T-helper 1 cell (primary cell): ENCODE data around the gene CCNG2.

Experiments used
- DNase-seq, 5 donors: peaks; one replicate each; pipeline ENCODE4 v3.0.0-alpha.2; 2012 to 2020

Gene CCNG2

GRCh38 chr4:77178560-77178959 lies 21.6 kb downstream of the CCNG2 start:
- DNase-seq = no peak

GRCh38 chr4:77179519-77179918 lies 22.5 kb downstream of the CCNG2 start:
- no peak for DNase-seq

DNA sequence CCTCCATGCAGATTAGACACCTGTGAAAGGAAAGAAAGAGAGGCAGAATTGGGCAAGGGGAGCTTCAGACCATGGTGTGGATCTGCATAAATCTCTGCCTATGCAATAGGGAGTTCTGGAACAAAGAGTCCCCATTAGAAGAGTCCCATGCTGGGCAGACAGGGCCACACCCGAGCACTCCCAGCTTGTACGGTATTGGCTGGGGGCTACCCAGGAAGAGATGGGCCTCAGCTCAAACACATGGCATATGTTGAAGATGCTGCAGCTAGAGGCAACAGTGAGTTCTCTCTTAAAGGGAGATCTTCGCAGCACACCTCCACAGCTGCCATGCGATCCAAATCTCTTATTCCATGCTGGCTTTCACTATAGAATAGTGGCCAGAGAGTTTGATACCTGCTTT lies 24.7 kb downstream of the CCNG2 start:
- no peak for DNase-seq

- no peak for DNase-seq
Observed at GRCh38 chr4:77183777-77184420, 26.9 kb downstream of the CCNG2 start.

DNA sequence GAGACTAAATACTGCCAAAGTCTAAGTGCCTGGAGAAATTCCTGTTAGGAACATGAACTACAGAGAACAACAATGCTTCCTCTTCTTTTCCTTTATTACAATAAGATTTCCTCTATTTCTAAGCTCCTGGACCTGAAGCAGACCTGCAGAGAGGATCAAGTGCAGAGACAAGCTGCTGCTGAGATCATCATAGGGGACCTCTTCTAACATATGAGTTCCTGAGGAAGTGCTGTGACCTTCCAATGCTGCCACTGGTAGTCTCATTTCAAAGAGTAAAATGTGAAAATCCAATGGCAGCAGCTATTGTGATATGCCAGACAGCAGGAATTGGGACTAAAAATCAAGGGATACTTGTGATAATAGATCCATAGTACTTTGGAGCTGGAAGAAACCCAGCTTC lies 28.0 kb downstream of the CCNG2 start:
- no peak for DNase-seq

DNA sequence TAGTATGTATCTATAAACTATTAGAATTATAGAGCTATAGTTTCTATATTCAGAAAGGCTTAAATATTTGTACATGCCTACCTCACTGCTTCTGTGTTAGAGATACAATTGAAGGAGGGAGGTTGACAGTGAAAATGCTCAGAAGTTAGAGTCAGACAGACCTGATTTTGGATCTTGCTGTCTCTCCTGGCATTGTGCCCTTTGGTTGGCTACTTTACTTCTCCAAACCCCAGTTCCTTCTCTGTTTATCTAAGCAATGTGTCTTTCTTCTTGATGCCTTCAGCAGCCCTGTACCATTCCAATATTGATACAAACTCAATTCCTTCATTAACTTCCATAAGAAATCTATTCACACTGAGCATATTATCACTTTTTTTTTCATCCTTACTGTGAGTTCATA lies 28.7 kb downstream of the CCNG2 start:
- no peak for DNase-seq

DNA sequence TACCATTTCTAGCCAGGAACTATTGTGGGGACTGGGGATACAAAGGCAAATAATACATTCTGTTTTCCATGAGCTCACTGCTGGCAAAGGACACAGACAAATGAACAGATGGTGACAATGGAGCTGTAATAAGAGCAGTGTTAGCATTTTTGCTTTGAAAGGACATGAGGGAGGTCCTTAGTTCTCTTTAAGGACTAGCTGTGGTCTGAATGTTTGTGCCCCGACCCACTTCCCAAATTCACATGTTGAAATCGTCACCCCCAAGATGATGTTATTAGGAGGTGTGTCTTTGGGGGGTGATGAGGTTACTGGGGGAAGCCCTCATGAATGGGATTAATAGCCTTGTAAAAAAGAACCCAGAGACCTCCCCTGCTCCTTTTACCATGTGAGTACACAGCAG lies 30.3 kb downstream of the CCNG2 start:
- no peak for DNase-seq

GRCh38 chr4:77188498-77189220 lies 31.7 kb downstream of the CCNG2 start:
- no peak for DNase-seq

DNA sequence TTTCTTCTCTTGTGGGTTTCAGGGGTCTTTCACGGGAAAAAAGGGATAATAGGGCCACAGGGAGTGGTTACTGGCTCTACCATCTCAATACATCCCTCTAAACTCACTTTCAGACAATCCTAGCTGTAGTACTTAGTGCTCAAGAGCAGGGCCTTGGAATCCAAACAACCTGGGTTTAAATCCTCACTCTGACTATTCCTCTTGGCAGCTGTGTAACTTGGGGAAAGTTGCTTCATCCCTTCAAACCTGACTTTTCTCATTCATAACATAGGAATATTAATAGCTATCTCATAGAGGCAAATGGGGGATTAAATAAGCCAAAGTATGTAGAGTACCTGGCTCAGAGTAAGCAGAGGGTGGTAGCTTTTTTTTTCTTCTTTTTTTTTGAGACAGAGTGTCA lies 32.4 kb downstream of the CCNG2 start:
- DNase-seq = no peak

DNA sequence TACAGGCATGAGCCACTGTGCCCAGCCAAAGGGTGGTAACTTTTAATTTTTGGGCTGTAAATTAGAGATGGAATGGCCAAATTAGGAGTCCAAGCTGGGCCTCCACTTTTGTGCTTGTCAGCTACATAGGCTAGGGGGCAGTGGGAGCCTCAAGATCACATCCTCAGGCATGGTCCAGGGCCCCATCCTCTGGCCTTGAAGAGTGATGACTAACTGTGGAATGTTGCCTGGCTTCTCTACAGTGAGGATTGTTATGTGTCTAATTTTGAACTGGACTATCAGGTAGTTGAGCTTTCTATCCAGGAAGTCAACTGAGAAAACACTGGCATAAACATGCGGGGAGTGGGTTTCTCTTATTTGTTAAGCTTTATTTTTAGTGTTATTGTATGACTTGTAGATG lies 33.0 kb downstream of the CCNG2 start:
- no peak for DNase-seq

- DNase-seq = no peak
Observed at GRCh38 chr4:77193046-77193445, 36.0 kb downstream of the CCNG2 start.

GRCh38 chr4:77193511-77194102 lies 36.6 kb downstream of the CCNG2 start:
- peak; percentile 48 to 72 (median 55) for DNase-seq

DNA sequence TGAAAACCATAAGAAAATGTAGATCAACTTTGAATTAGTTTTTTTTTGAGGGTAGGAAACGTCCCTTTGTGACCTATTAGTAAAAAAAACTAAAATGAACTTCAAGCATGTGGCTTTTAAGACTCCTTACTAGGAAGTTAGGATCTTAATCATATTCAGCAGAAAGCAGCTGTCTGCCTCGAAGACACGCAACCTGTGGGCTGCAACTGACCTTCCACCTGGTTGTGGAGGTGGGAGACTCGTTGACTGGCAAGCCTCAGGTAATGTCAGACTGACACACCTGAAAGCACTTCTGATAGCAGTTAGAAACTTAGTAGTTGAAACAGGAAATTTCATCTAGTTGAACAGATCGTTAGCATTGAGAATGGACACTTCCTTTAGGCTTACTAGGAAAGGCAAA lies 37.4 kb downstream of the CCNG2 start:
- DNase-seq = no peak

DNA sequence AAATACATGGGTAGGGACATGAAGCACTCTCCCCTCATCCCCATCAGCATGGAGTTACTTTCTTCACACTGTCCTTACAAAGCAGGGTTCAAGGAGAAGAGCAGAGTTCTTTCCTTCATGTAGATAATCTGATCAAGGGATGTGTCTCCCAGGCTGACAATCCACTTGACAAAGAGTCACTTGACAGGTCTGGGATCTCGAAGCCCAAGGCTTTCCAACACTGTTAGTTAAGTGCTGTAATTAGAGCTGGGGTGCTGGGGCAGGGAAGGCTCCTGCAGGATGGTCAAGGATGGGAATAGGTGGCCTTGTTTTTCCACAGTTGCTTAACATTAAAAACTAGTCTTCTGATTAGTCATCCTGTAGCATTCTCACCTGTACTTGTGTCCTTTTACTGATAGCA lies 38.0 kb downstream of the CCNG2 start:
- DNase-seq = no peak

- peak in 1 of 5 donors; percentile 9 for DNase-seq
Observed at GRCh38 chr4:77196866-77197265, 39.9 kb downstream of the CCNG2 start.

- no peak for DNase-seq
Observed at GRCh38 chr4:77197361-77197760, 40.4 kb downstream of the CCNG2 start.

DNA sequence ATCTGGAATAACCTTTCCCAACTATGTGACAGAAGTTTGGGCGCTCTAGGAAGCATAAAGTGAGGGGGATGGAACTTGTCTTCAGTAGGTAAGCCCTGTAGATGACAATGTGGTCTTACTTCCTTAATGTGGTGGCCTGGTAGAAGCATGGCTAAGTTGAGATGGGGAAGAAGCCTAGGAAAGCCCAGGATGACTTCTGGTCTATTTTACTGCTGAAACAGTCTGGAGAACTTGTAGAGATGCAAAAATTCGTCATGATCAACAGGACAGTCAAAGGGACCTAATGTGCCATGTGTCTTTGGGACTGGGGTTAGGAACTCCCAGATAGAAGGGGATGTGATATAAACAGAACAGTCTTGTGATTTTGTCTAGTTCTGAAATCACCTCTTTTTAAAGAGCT lies 40.8 kb downstream of the CCNG2 start:
- no peak for DNase-seq

- DNase-seq = no peak
Observed at GRCh38 chr4:77199276-77199675, 42.3 kb downstream of the CCNG2 start.

DNA sequence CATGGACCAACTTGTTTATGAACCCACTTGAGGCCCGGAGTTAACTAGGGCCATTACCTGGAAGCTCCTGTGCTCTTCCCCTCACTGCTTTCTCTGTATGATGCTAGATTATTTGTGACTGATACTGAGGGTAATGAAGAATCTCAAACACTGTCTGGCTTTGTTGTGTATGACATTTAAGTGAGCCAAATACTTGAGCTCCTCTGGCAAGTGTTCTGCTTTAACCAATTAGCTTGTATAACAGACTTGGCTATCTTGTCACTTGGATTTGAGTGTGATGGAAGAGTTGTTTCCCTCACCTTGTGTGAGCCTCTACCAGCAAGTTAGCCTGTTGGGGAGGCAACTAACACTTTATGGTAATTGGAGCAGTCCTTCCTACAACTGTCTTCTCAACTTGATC lies 42.7 kb downstream of the CCNG2 start:
- DNase-seq = no peak

- no peak for DNase-seq
Observed at GRCh38 chr4:77201343-77201742, 44.3 kb downstream of the CCNG2 start.

- DNase-seq = no peak
Observed at GRCh38 chr4:77201857-77202256, 44.9 kb downstream of the CCNG2 start.

DNA sequence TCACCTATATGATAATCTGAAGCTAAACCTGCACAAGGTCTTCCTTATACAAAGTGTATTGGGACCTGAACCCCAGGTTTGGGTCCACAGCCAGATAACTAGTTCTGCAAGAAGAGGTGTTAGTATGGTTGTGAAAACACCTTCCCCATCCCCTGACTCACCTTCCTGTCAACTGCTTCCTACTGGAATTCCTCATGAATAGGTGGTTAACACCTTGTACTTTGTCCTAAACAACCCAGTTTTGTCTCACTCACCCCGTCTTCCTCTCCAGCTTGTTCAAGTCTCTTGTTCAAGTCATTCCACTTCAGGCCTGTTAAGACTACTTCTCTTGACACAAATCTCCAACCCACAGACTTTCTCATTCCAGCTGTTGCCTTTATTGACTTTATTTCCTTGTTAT lies 45.5 kb downstream of the CCNG2 start:
- no peak for DNase-seq

GRCh38 chr4:77203380-77204197 lies 46.6 kb downstream of the CCNG2 start:
- peak; percentile 21 to 65 (median 51) for DNase-seq
